ENCODE measurements around the gene THRAP3. TPM values are rescaled to one million over a fixed set of nuclear protein-coding genes. Genes with fewer than 3 reads are reported as not detected.
"Not testable (repeated sequence)": the region's sequence is repeated elsewhere in the genome, so short reads cannot be mapped to it uniquely, and the experiment has no call there.

THRAP3 gene
- total and polyA plus RNA-seq, 12 donors: 22.8 to 109 (median 98.9) TPM

- DNase-seq: no peak
- no peak for ATAC-seq
- Histone ChIP-seq H3K27me3 (no peaks in the 10 kb centered on the region), H3K9me3 (no peaks in the 10 kb centered on the region), H3K36me3 (peaks cover 10 to 89% (median 65%) of the 10 kb centered on the region in 9 donors), H3K4me1 (peaks cover 19 to 62% (median 32%) of the 10 kb centered on the region in 9 donors), H3K4me3 (no peak overlapping the region), H3K27ac (peak overlapping the region in 8 of 10 donors; percentile 28 to 100 (median 89))
- 41 to 61% methylated on average over 19 of the region's 19 CpGs for WGBS, 2 donors
- TF ChIP-seq CTCF (IDR thresholded peaks at IDR 0.05): no peak
- intact Hi-C loops (cut with DNase I): no loop called here
These were observed 45.0 kb upstream of the THRAP3 start for GRCh38 chr1:36179220-36179600.

- Histone ChIP-seq H3K4me3 (no peak overlapping the region), H3K27ac (peak overlapping the region in 4 of 10 donors; percentile 3 to 35 (median 28)), H3K27me3 (no peaks in the 10 kb centered on the region), H3K4me1 (peaks cover 0 to 39% (median 15%) of the 10 kb centered on the region in 9 donors), H3K9me3 (no peaks in the 10 kb centered on the region), H3K36me3 (peaks cover 0 to 54% (median 36%) of the 10 kb centered on the region in 9 donors)
- no peak for DNase-seq
- intact Hi-C loops (cut with DNase I): loop anchor here in 3 of 10 donors (10.0 kb wide), 2 partner anchors 78 to 102 kb away; no protein-coding TSS in a partner anchor
- 64 to 76% methylated on average over 2 of the region's 2 CpGs for WGBS, 2 donors
- no peak for TF ChIP-seq CTCF (IDR thresholded peaks at IDR 0.05)
- peak in 1 of 8 donors; percentile 2 for ATAC-seq
These were observed 41.5 kb upstream of the THRAP3 start for GRCh38 chr1:36182734-36183133.

GRCh38 chr1:36183309-36183856 lies 40.9 kb upstream of the THRAP3 start:
- H3K36me3 ChIP-seq: peaks cover 0 to 47% (median 30%) of the 10 kb centered on the region in 9 donors
- no peaks in the 10 kb centered on the region for H3K27me3 ChIP-seq
- no peak for TF ChIP-seq CTCF (IDR thresholded peaks at IDR 0.05)
- peak overlapping the region in 5 of 10 donors; percentile 3 to 35 (median 24) for H3K27ac ChIP-seq
- intact Hi-C loops (cut with DNase I): loop anchor here in 3 of 10 donors (10.0 kb wide), 2 partner anchors 79 to 101 kb away; no protein-coding TSS in a partner anchor
- no peak overlapping the region for H3K4me3 ChIP-seq
- DNase-seq: no peak
- no peak for ATAC-seq
- peaks cover 0 to 39% (median 12%) of the 10 kb centered on the region in 9 donors for H3K4me1 ChIP-seq
- 48 to 59% methylated on average over 2 of the region's 2 CpGs for WGBS, 2 donors
- H3K9me3 ChIP-seq: no peaks in the 10 kb centered on the region

GRCh38 chr1:36187800-36188593 lies 36.2 kb upstream of the THRAP3 start:
- H3K4me3 ChIP-seq: peak overlapping the region in 2 of 10 donors; percentile 9 to 19
- TF ChIP-seq CTCF (IDR thresholded peaks at IDR 0.05): peak; percentile 67 to 94 (median 86)
- H3K36me3 ChIP-seq: peaks cover 0 to 1% (median 0%) of the 10 kb centered on the region in 9 donors
- H3K27ac ChIP-seq: peak overlapping the region; percentile 68 to 93 (median 83)
- peak; percentile 76 to 90 for DNase-seq
- H3K27me3 ChIP-seq: no peaks in the 10 kb centered on the region
- peaks cover 0 to 24% (median 10%) of the 10 kb centered on the region in 9 donors for H3K4me1 ChIP-seq
- WGBS, 2 donors: 4 to 5% methylated on average over 9 of the region's 9 CpGs
- intact Hi-C loops (cut with DNase I): loop anchor here (1.0 to 10.0 kb wide), 10 partner anchors 36 to 97 kb away; partner anchors contain the start of gene TRAPPC3 (in 6 of the 10)
- peak; percentile 91 to 97 (median 96) for ATAC-seq
- H3K9me3 ChIP-seq: no peaks in the 10 kb centered on the region

- intact Hi-C loops (cut with DNase I): loop anchor here in 1 of 10 donors (10.0 kb wide), 1 partner anchor 88 kb away; no protein-coding TSS in a partner anchor
- not testable (repeated sequence) for DNase-seq, H3K27ac ChIP-seq, H3K4me3 ChIP-seq, H3K36me3 ChIP-seq, ATAC-seq, H3K27me3 ChIP-seq, H3K9me3 ChIP-seq
- H3K4me1 ChIP-seq: peaks cover 0 to 31% (median 5%) of the 10 kb centered on the region in 9 donors
- 91 to 92% methylated on average over 12 of the region's 12 CpGs for WGBS, 2 donors
These were observed 27.4 kb upstream of the THRAP3 start for GRCh38 chr1:36196805-36197204.
